H9 (cell line): ENCODE data around the gene SMARCC1. TPM values are rescaled to one million over a fixed set of nuclear protein-coding genes. Genes with fewer than 3 reads are reported as not detected.

Source experiments
- DNase-seq: peaks from one replicate; pipeline ENCODE4 v3.0.0-alpha.2; 2017
- H2AFZ ChIP-seq: one replicate; pipeline ENCODE4 v1.6.1; 2013; ENCODE audit warnings: mild to moderate bottlenecking, low read length, control low read depth, moderate library complexity
- H2AK5ac ChIP-seq: 2 replicates; pipeline ENCODE4 v1.6.1; 2013; ENCODE audit warnings: low read length, control low read depth, mixed read lengths; ENCODE audit not compliant: insufficient read length
- H2BK120ac ChIP-seq: one replicate; pipeline ENCODE4 v1.6.1; 2013; ENCODE audit warnings: low read depth, mild to moderate bottlenecking, low read length, control low read depth, inconsistent platforms; ENCODE audit not compliant: poor library complexity, severe bottlenecking
- H2BK12ac ChIP-seq: 2 replicates; pipeline ENCODE4 v1.6.1; 2013; ENCODE audit warnings: low read length, control low read depth, mixed read lengths, low read depth; ENCODE audit not compliant: insufficient read length
- H2BK15ac ChIP-seq: 2 replicates; pipeline ENCODE4 v1.6.1; 2013; ENCODE audit warnings: low read depth, low read length, control low read depth
- H2BK20ac ChIP-seq: one replicate; pipeline ENCODE4 v1.6.1; 2013; ENCODE audit warnings: low read depth, mild to moderate bottlenecking, low read length, control low read depth, inconsistent platforms; ENCODE audit not compliant: poor library complexity, severe bottlenecking
- H2BK5ac ChIP-seq: 2 replicates; pipeline ENCODE4 v1.6.1; 2013; ENCODE audit warnings: low read length, control low read depth, mixed read lengths; ENCODE audit not compliant: insufficient read length
- H3K14ac ChIP-seq: 2 replicates; pipeline ENCODE4 v1.6.1; 2013; ENCODE audit warnings: low read length, control low read depth; ENCODE audit not compliant: insufficient read depth
- H3K18ac ChIP-seq: 2 replicates; pipeline ENCODE4 v1.6.1; 2013; ENCODE audit warnings: low read depth, mild to moderate bottlenecking, mixed read lengths, low read length, control low read depth; ENCODE audit not compliant: insufficient read length
- H3K23ac ChIP-seq: 2 replicates; pipeline ENCODE4 v1.6.1; 2013; ENCODE audit warnings: low read length, control low read depth, mixed read lengths, low read depth; ENCODE audit not compliant: insufficient read length
- H3K23me2 ChIP-seq: 2 replicates; pipeline ENCODE4 v1.6.1; 2013; ENCODE audit warnings: low read depth, mild to moderate bottlenecking, mixed read lengths, low read length, control low read depth; ENCODE audit not compliant: insufficient read length, poor library complexity, severe bottlenecking
- H3K27ac ChIP-seq: 2 replicates; pipeline ENCODE4 v1.5.1; 2013; ENCODE audit warnings: low read length, control low read depth, mixed read lengths, low read depth; ENCODE audit not compliant: insufficient read length
- H3K27me3 ChIP-seq: 2 replicates; pipeline ENCODE4 v1.6.1; 2013; ENCODE audit warnings: low read length, control low read depth, inconsistent platforms; ENCODE audit not compliant: insufficient read depth
- H3K4ac ChIP-seq: 2 replicates; pipeline ENCODE4 v1.6.1; 2013; ENCODE audit warnings: low read depth, mild to moderate bottlenecking, control low read depth, inconsistent platforms, low read length, moderate library complexity
- H3K4me1 ChIP-seq: 2 replicates; pipeline ENCODE4 v1.6.1; 2013; ENCODE audit warnings: low read length, control low read depth, inconsistent platforms; ENCODE audit not compliant: insufficient read depth
- H3K4me2 ChIP-seq: 2 replicates; pipeline ENCODE4 v1.6.1; 2013; ENCODE audit warnings: low read length, control low read depth, mixed read lengths; ENCODE audit not compliant: insufficient read length, insufficient read depth
- H3K56ac ChIP-seq: 2 replicates; pipeline ENCODE4 v1.6.1; 2013; ENCODE audit warnings: low read depth, mild to moderate bottlenecking, mixed read lengths, low read length, control low read depth; ENCODE audit not compliant: insufficient read length
- H3K79me1 ChIP-seq: 2 replicates; pipeline ENCODE4 v1.6.1; 2013; ENCODE audit warnings: low read depth, mild to moderate bottlenecking, moderate library complexity, low read length, control low read depth, inconsistent platforms; ENCODE audit not compliant: insufficient read depth, poor library complexity, severe bottlenecking
- H3K79me2 ChIP-seq: 2 replicates; pipeline ENCODE4 v1.6.1; 2013; ENCODE audit warnings: low read length, control low read depth, inconsistent platforms; ENCODE audit not compliant: insufficient read depth
- H3K9ac ChIP-seq: 2 replicates; pipeline ENCODE4 v1.6.1; 2013; ENCODE audit warnings: low read length, control low read depth, mixed read lengths; ENCODE audit not compliant: insufficient read length; ENCODE audit errors: extremely low read depth
- H3K9me3 ChIP-seq: one replicate; pipeline ENCODE4 v1.6.1; 2013; ENCODE audit warnings: low read depth, low read length, inconsistent platforms; ENCODE audit not compliant: control insufficient read depth
- H3T11ph ChIP-seq: one replicate; pipeline ENCODE4 v1.6.1; 2013; ENCODE audit warnings: mild to moderate bottlenecking, low read length, control low read depth, inconsistent platforms
- H4K20me1 ChIP-seq: one replicate; pipeline ENCODE4 v1.6.1; 2013; ENCODE audit not compliant: control insufficient read depth, insufficient read length, insufficient read depth
- H4K5ac ChIP-seq: 2 replicates; pipeline ENCODE4 v1.6.1; 2013; ENCODE audit warnings: low read depth, mild to moderate bottlenecking, mixed read lengths, low read length, control low read depth; ENCODE audit not compliant: insufficient read length
- H4K8ac ChIP-seq: replicated peaks from 2 replicates; pipeline ENCODE4 v1.6.1; 2013; ENCODE audit warnings: low read length, control low read depth, mixed read lengths, low read depth; ENCODE audit not compliant: insufficient read length
- H4K91ac ChIP-seq: 2 replicates; pipeline ENCODE4 v1.6.1; 2013; ENCODE audit warnings: low read depth, mild to moderate bottlenecking, moderate library complexity, mixed read lengths, low read length, control low read depth; ENCODE audit not compliant: insufficient read length
- H3K27ac Mint-ChIP-seq, 3 experiments: 2 replicates in 2 of 3; 3 replicates in 1 of 3; pipeline ENCODE4 v1.8.0; 2020 to 2021; ENCODE audit warnings: mixed read lengths in 3 of 3, mild to moderate bottlenecking in 1 of 3, moderate library complexity in 1 of 3
- H3K27me3 Mint-ChIP-seq: 2 replicates; pipeline ENCODE4 v1.8.0; 2021; ENCODE audit warnings: low read depth, mild to moderate bottlenecking, moderate library complexity, mixed read lengths
- H3K36me3 Mint-ChIP-seq, 3 experiments: 2 replicates in 2 of 3; 3 replicates in 1 of 3; pipeline ENCODE4 v1.8.0; 2020 to 2021; ENCODE audit warnings: low read depth in 3 of 3, mixed read lengths in 3 of 3; ENCODE audit not compliant: insufficient read depth in 1 of 3
- H3K4me1 Mint-ChIP-seq, 2 experiments: 2 replicates each; pipeline ENCODE4 v1.8.0; 2020; ENCODE audit warnings: mixed read lengths in 2 of 2
- H3K4me3 Mint-ChIP-seq, 2 experiments: 2 replicates in 1 of 2; 3 replicates in 1 of 2; pipeline ENCODE4 v1.8.0; 2020 to 2021; ENCODE audit warnings: mild to moderate bottlenecking in 2 of 2, mixed read lengths in 2 of 2, moderate library complexity in 1 of 2
- H3K9me3 Mint-ChIP-seq, 2 experiments: 2 replicates in 1 of 2; 3 replicates in 1 of 2; pipeline ENCODE4 v1.8.0; 2020; ENCODE audit warnings: mild to moderate bottlenecking in 2 of 2, mixed read lengths in 2 of 2, moderate library complexity in 1 of 2
- CTCF ChIP-seq: fragments of 200-600 bp; sonication (generic); conservative IDR thresholded peaks from 3 replicates; pipeline ENCODE4 v1.8.0; 2021; ENCODE audit warnings: antibody characterized with exemption, mild to moderate bottlenecking
- WGBS: extraction: QIAGEN DNeasy Blood & Tissue Kit; methylation state at CpG from one replicate; pipeline ENCODE4 v1.1.7; 2013; ENCODE audit warnings: missing lambda C conversion rate, low lambda C conversion rate, mixed read lengths; ENCODE audit not compliant: insufficient read length; ENCODE audit errors: extremely low coverage; 5-methylcytosine and 5-hydroxymethylcytosine counted together
- total RNA-seq: library from RNA; stranded (reverse); gene quantifications from 2 replicates; pipeline ENCODE4 v1.2.1, GENCODE V29; 2021

SMARCC1 gene
- total RNA-seq, 1 experiment from 2014 or later = 274 TPM

- Histone ChIP-seq H3T11ph (no peak overlapping the region), H2BK5ac (no peak overlapping the region), H3K4ac (peak overlapping the region; percentile 68; the same call in 1 of the 2 replicates), H3K9me3 (no peaks in the 10 kb centered on the region), H2BK12ac (no peak overlapping the region), H4K91ac (no peak overlapping the region), H2AFZ (no peak overlapping the region), H3K23ac (no peak overlapping the region), H2AK5ac (no peak overlapping the region), H3K56ac (no peak overlapping the region), H3K4me1 (no peaks in the 10 kb centered on the region), H3K23me2 (peaks cover 10% of the 10 kb centered on the region), H3K4me2 (peak overlapping the region; percentile 77), H4K20me1 (no peaks in the 10 kb centered on the region), H2BK20ac (no peak overlapping the region), H3K27ac (no peak overlapping the region), H3K79me1 (peaks cover 5% of the 10 kb centered on the region), H4K8ac (no peak overlapping the region), H2BK15ac (no peak overlapping the region), H3K18ac (peak overlapping the region; percentile 95), H3K79me2 (peaks cover 8% of the 10 kb centered on the region; the same call in 1 of the 2 replicates), H4K5ac (peak overlapping the region; percentile 9), H2BK120ac (peak overlapping the region; percentile 74), H3K14ac (peak overlapping the region; percentile 96), H3K27me3 (no peaks in the 10 kb centered on the region), H3K9ac (peak overlapping the region; percentile 93)
- no CpG with 5 or more reads among the region's 20 CpGs for WGBS
- no peak for DNase-seq
- no peak for TF ChIP-seq CTCF
- H3K36me3 Mint-ChIP-seq = peaks cover 10 to 17% (median 13%) of the 10 kb centered on the region in 3 experiments; a peak in 6 of 7 replicates
- H3K27me3 Mint-ChIP-seq = no peaks in the 10 kb centered on the region
- peaks cover 15 to 20% of the 10 kb centered on the region in 2 experiments for H3K4me1 Mint-ChIP-seq
- peak overlapping the region; percentile 95 to 100 (median 99) for H3K27ac Mint-ChIP-seq
- no peaks in the 10 kb centered on the region for H3K9me3 Mint-ChIP-seq
- H3K4me3 Mint-ChIP-seq = peak overlapping the region; percentile 95 to 99
Observed at GRCh38 chr3:47803480-47804025, 21.9 kb upstream of the SMARCC1 start.
